Head of caudate nucleus (tissue), 42 donors: ENCODE measurements around the gene NDFIP2.
"Not testable (repeated sequence)": the region's sequence is repeated elsewhere in the genome, so short reads cannot be mapped to it uniquely, and the experiment has no call there.

ENCODE experiments used
- DNase-seq, 42 donors: peaks; one replicate each; pipeline versions ENCODE4 v3.0.0 to v3.0.0-alpha.2; 2020 to 2021; ENCODE audit warnings: mixed read lengths in 7 of 42
- intact Hi-C: fragments of 100-400 bp; cut with DNase I; formaldehyde crosslinking; loops from one replicate; pipeline ENCODE4 v1.15.0; 2022

The NDFIP2 gene

GRCh38 chr13:79562557-79562956 lies 81.6 kb downstream of the NDFIP2 start:
- intact Hi-C loops = no loop called here
- DNase-seq = no peak

GRCh38 chr13:79566118-79566517 lies 85.2 kb downstream of the NDFIP2 start:
- intact Hi-C loops = no loop called here
- no peak for DNase-seq

GRCh38 chr13:79571147-79571546 lies 90.2 kb downstream of the NDFIP2 start:
- DNase-seq = no peak
- intact Hi-C loops = no loop called here

- intact Hi-C loops, DNase-seq: not testable (repeated sequence)
These were observed 92.9 kb downstream of the NDFIP2 start for GRCh38 chr13:79573892-79574291.

GRCh38 chr13:79581870-79582315 lies 100.9 kb downstream of the NDFIP2 start:
- intact Hi-C loops = no loop called here
- DNase-seq = peak in 27 of 42 donors; percentile 4 to 78 (median 38)

- DNase-seq = no peak
These were observed 101.9 kb downstream of the NDFIP2 start for GRCh38 chr13:79582896-79583295.

GRCh38 chr13:79585033-79585432 lies 104.1 kb downstream of the NDFIP2 start:
- intact Hi-C loops = no loop called here
- no peak for DNase-seq

More at GRCh38 chr13:79582896-79583295, 101.9 kb downstream of the NDFIP2 start:
- intact Hi-C loops = no loop called here

- DNase-seq = no peak
- intact Hi-C loops = no loop called here
These were observed 108.8 kb downstream of the NDFIP2 start for GRCh38 chr13:79589603-79590393.

- no peak for DNase-seq
- intact Hi-C loops = no loop called here
These were observed 109.4 kb downstream of the NDFIP2 start for GRCh38 chr13:79590394-79590676.

- no peak for DNase-seq
- intact Hi-C loops = no loop called here
These were observed 110.5 kb downstream of the NDFIP2 start for GRCh38 chr13:79591493-79591892.

GRCh38 chr13:79593121-79593520 lies 112.2 kb downstream of the NDFIP2 start:
- DNase-seq = no peak
- intact Hi-C loops = no loop called here

- DNase-seq = no peak
- intact Hi-C loops = no loop called here
These were observed 112.8 kb downstream of the NDFIP2 start for GRCh38 chr13:79593641-79594275.

- DNase-seq, intact Hi-C loops: not testable (repeated sequence)
These were observed 119.2 kb downstream of the NDFIP2 start for GRCh38 chr13:79600146-79600545.

GRCh38 chr13:79602936-79603335 lies 122.0 kb downstream of the NDFIP2 start:
- DNase-seq = no peak
- intact Hi-C loops = no loop called here

- intact Hi-C loops = no loop called here
- no peak for DNase-seq
These were observed 123.8 kb downstream of the NDFIP2 start for GRCh38 chr13:79604752-79605151.
